ENCODE measurements around the gene KRT31.

KRT31 gene

GRCh38 chr17:41419716-41420115, 22.3 kb upstream of the KRT31 start:
- peaks cover 41% of the 10 kb centered on the region for H3K4me1 ChIP-seq (ENCODE audit: insufficient read depth, poor library complexity, severe bottlenecking)
- H3K4me3 ChIP-seq (ENCODE audit: severe bottlenecking), result no peak overlapping the region
- no peaks in the 10 kb centered on the region for H3K9me3 ChIP-seq (ENCODE audit: severe bottlenecking)
- no peaks in the 10 kb centered on the region for H3K27me3 ChIP-seq (ENCODE audit: insufficient read depth, poor library complexity, severe bottlenecking)
- ATAC-seq (ENCODE audit: low read depth) (no peak), DNase-seq (ENCODE audit: low spot score) (no peak)
- peak overlapping the region; percentile 82 for H3K27ac ChIP-seq (ENCODE audit: poor library complexity, severe bottlenecking)
- TF ChIP-seq CTCF (IDR thresholded peaks at IDR 0.05; ENCODE audit: poor library complexity, severe bottlenecking), result no peak
- H3K36me3 ChIP-seq (ENCODE audit: low read depth), result no peaks in the 10 kb centered on the region

GRCh38 chr17:41418116-41418860, 20.9 kb upstream of the KRT31 start:
- DNase-seq (ENCODE audit: low spot score), result no peak
- Histone ChIP-seq H3K4me3 (ENCODE audit: severe bottlenecking) (no peak overlapping the region), H3K9me3 (ENCODE audit: severe bottlenecking) (no peaks in the 10 kb centered on the region), H3K27ac (ENCODE audit: poor library complexity, severe bottlenecking) (peak overlapping the region; percentile 82), H3K36me3 (ENCODE audit: low read depth) (no peaks in the 10 kb centered on the region), H3K27me3 (ENCODE audit: insufficient read depth, poor library complexity, severe bottlenecking) (no peaks in the 10 kb centered on the region), H3K4me1 (ENCODE audit: insufficient read depth, poor library complexity, severe bottlenecking) (peaks cover 41% of the 10 kb centered on the region)
- no peak for ATAC-seq (ENCODE audit: low read depth)
- no peak for TF ChIP-seq CTCF (IDR thresholded peaks at IDR 0.05; ENCODE audit: poor library complexity, severe bottlenecking)

- Histone ChIP-seq H3K27ac (ENCODE audit: poor library complexity, severe bottlenecking) (peak overlapping the region; percentile 82), H3K36me3 (ENCODE audit: low read depth) (no peaks in the 10 kb centered on the region), H3K4me3 (ENCODE audit: severe bottlenecking) (no peak overlapping the region), H3K4me1 (ENCODE audit: insufficient read depth, poor library complexity, severe bottlenecking) (peaks cover 41% of the 10 kb centered on the region), H3K27me3 (ENCODE audit: insufficient read depth, poor library complexity, severe bottlenecking) (no peaks in the 10 kb centered on the region), H3K9me3 (ENCODE audit: severe bottlenecking) (no peaks in the 10 kb centered on the region)
- no peak for DNase-seq (ENCODE audit: low spot score)
- ATAC-seq (ENCODE audit: low read depth), result peak; percentile 47
- peak; percentile 70 for TF ChIP-seq CTCF (IDR thresholded peaks at IDR 0.05; ENCODE audit: poor library complexity, severe bottlenecking)
Observed at GRCh38 chr17:41417576-41418015, 20.2 kb upstream of the KRT31 start.

GRCh38 chr17:41417127-41417526, 19.7 kb upstream of the KRT31 start:
- Histone ChIP-seq H3K9me3 (ENCODE audit: severe bottlenecking) (no peaks in the 10 kb centered on the region), H3K4me1 (ENCODE audit: insufficient read depth, poor library complexity, severe bottlenecking) (peaks cover 41% of the 10 kb centered on the region), H3K36me3 (ENCODE audit: low read depth) (no peaks in the 10 kb centered on the region), H3K4me3 (ENCODE audit: severe bottlenecking) (no peak overlapping the region), H3K27me3 (ENCODE audit: insufficient read depth, poor library complexity, severe bottlenecking) (no peaks in the 10 kb centered on the region), H3K27ac (ENCODE audit: poor library complexity, severe bottlenecking) (peak overlapping the region; percentile 82)
- DNase-seq (ENCODE audit: low spot score) (no peak), ATAC-seq (ENCODE audit: low read depth) (no peak)
- TF ChIP-seq CTCF (IDR thresholded peaks at IDR 0.05; ENCODE audit: poor library complexity, severe bottlenecking), result no peak

DNA sequence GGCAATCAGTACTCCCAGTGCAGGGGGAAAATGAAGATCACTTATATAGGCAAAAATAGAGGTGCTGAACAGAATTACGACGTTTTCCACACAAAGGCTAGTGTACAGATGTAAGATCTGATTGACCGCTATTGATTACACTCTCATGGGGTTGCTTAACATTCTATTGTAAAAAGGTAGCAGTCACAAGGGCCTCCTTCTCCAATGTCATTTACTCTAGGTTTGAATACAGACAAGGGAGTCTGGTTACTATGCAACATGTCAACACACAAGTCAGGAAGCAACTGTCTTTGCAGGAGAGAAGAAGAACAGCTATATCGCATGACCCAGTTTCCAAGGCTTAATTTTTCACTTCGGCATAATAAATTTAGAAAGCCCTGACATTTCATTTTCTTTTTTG, 19.1 kb upstream of the KRT31 start:
- no peak overlapping the region for H3K27ac ChIP-seq (ENCODE audit: poor library complexity, severe bottlenecking)
- ATAC-seq (ENCODE audit: low read depth), result no peak

More for the DNA sequence above, 19.1 kb upstream of the KRT31 start:
- no peaks in the 10 kb centered on the region for H3K27me3 ChIP-seq (ENCODE audit: insufficient read depth, poor library complexity, severe bottlenecking)
- TF ChIP-seq CTCF (IDR thresholded peaks at IDR 0.05; ENCODE audit: poor library complexity, severe bottlenecking), result no peak
- no peak overlapping the region for H3K4me3 ChIP-seq (ENCODE audit: severe bottlenecking)
- DNase-seq (ENCODE audit: low spot score), result no peak
- H3K36me3 ChIP-seq (ENCODE audit: low read depth), result no peaks in the 10 kb centered on the region
- no peaks in the 10 kb centered on the region for H3K9me3 ChIP-seq (ENCODE audit: severe bottlenecking)
- peaks cover 40% of the 10 kb centered on the region for H3K4me1 ChIP-seq (ENCODE audit: insufficient read depth, poor library complexity, severe bottlenecking)

Measured in RWPE2 (cell line).